Esophagus muscularis mucosa (tissue), 4 donors: ENCODE data around the gene BPIFB6. TPM values are rescaled to one million over a fixed set of nuclear protein-coding genes. Genes with fewer than 3 reads are reported as not detected.

Experiments used
- DNase-seq: peaks from one replicate; pipeline ENCODE4 v3.0.0-alpha.2; 2017; ENCODE audit errors: extremely low spot score
- H3K27ac ChIP-seq, 4 donors: fragments of 200-600 bp; sonication (generic); replicated peaks in 1 of 4; 1 replicate in 3 of 4; 2 replicates in 1 of 4; pipeline ENCODE4 v1.5.1; 2016 to 2019; ENCODE audit warnings: mild to moderate bottlenecking in 1 of 4
- H3K27me3 ChIP-seq, 4 donors: fragments of 200-600 bp; sonication (generic); one replicate each; pipeline versions ENCODE4 v1.5.1 to v1.6.0; 2016 to 2019
- H3K36me3 ChIP-seq, 4 donors: fragments of 200-600 bp; sonication (generic); one replicate each; pipeline ENCODE4 v1.5.1; 2016 to 2019
- H3K4me1 ChIP-seq, 4 donors: fragments of 200-600 bp; sonication (generic); one replicate each; pipeline ENCODE4 v1.5.1; 2016 to 2019
- H3K4me3 ChIP-seq, 4 donors: fragments of 200-600 bp; sonication (generic); 1 replicate in 2 of 4; 2 replicates in 2 of 4; pipeline ENCODE4 v1.5.1; 2016 to 2019; ENCODE audit warnings: mild to moderate bottlenecking in 4 of 4, moderate library complexity in 1 of 4
- H3K9me3 ChIP-seq, 4 donors: fragments of 200-600 bp; sonication (generic); 1 replicate in 3 of 4; 2 replicates in 1 of 4; pipeline ENCODE4 v1.5.1; 2016 to 2019
- CTCF ChIP-seq, 3 experiments: fragments of 200-600 bp in 2 of 3; fragments of 450-650 bp in 1 of 3; sonication (generic) in 2 of 3; IDR thresholded peaks; one replicate each; pipeline ENCODE4 v1.5.1; 2017 to 2019; ENCODE audit warnings: antibody characterized with exemption in 3 of 3, mild to moderate bottlenecking in 2 of 3, moderate library complexity in 1 of 3
- EP300 ChIP-seq: sonication (generic); formaldehyde crosslinking; IDR thresholded peaks from one replicate; pipeline ENCODE4 v1.6.1; 2017; ENCODE audit warnings: antibody characterized with exemption
- POLR2A ChIP-seq: fragments of 450-650 bp; IDR thresholded peaks from one replicate; pipeline ENCODE4 v1.6.1; 2017; ENCODE audit warnings: antibody characterized with exemption, moderate library complexity, mild to moderate bottlenecking, low read depth
- POLR2AphosphoS5 ChIP-seq, 2 donors: sonication (generic); formaldehyde crosslinking; IDR thresholded peaks; one replicate each; pipeline ENCODE4 v1.6.1; 2017; ENCODE audit warnings: antibody characterized with exemption in 2 of 2
- WGBS: methylation state at CpG from one replicate; pipeline ENCODE4 v1.1.5; 2018; 5-methylcytosine and 5-hydroxymethylcytosine counted together
- intact Hi-C: fragments of 100-400 bp; cut with DNase I; formaldehyde crosslinking; loops from one replicate; pipeline ENCODE4 v1.15.1; 2023
- total RNA-seq, 4 donors: library from RNA; depleted of rRNA; stranded (reverse); fragments of >200 nt; gene quantifications; one replicate each; pipeline versions ENCODE4 v1.1.0 to v1.2.1, GENCODE V29; 2016

Gene BPIFB6
- total RNA-seq, 4 donors from 2014 or later: not detected

- TF ChIP-seq POLR2AphosphoS5 (IDR thresholded peaks at IDR 0.05) (no peak), EP300 (no peak), CTCF (IDR thresholded peaks at IDR 0.05) (no peak), POLR2A (no peak)
Measured at GRCh38 chr20:33013701-33014326, 17.6 kb upstream of the BPIFB6 start.

GRCh38 chr20:33014336-33015113 is 16.9 kb upstream of the BPIFB6 start:
- Histone ChIP-seq H3K4me3 (no peak overlapping the region), H3K27ac (no peak overlapping the region), H3K4me1 (no peaks in the 10 kb centered on the region), H3K27me3 (peaks cover 0 to 54% (median 0%) of the 10 kb centered on the region in 4 donors), H3K9me3 (no peaks in the 10 kb centered on the region), H3K36me3 (no peaks in the 10 kb centered on the region)
- WGBS: 75% methylated on average over 8 of the region's 16 CpGs
- TF ChIP-seq POLR2AphosphoS5 (IDR thresholded peaks at IDR 0.05) (no peak), EP300 (no peak), POLR2A (no peak), CTCF (IDR thresholded peaks at IDR 0.05) (no peak)
- intact Hi-C loops: no loop called here
- DNase-seq: no peak

More at GRCh38 chr20:33013701-33014326, 17.6 kb upstream of the BPIFB6 start:
- Histone ChIP-seq H3K27me3 (peaks cover 0 to 54% (median 0%) of the 10 kb centered on the region in 4 donors), H3K4me3 (no peak overlapping the region), H3K9me3 (no peaks in the 10 kb centered on the region), H3K27ac (no peak overlapping the region), H3K36me3 (no peaks in the 10 kb centered on the region), H3K4me1 (no peaks in the 10 kb centered on the region)
- 75% methylated on average over 3 of the region's 12 CpGs for WGBS
- intact Hi-C loops: no loop called here
- no peak for DNase-seq

GRCh38 chr20:33015114-33015484 is 16.3 kb upstream of the BPIFB6 start:
- TF ChIP-seq POLR2AphosphoS5 (IDR thresholded peaks at IDR 0.05) (no peak), POLR2A (no peak), EP300 (no peak)
- intact Hi-C loops: no loop called here
- Histone ChIP-seq H3K36me3 (no peaks in the 10 kb centered on the region), H3K27me3 (peaks cover 0 to 54% (median 0%) of the 10 kb centered on the region in 4 donors), H3K4me3 (no peak overlapping the region), H3K27ac (no peak overlapping the region), H3K4me1 (no peaks in the 10 kb centered on the region), H3K9me3 (no peaks in the 10 kb centered on the region)
- 73% methylated on average over 10 of the region's 10 CpGs for WGBS
- no peak for DNase-seq

GRCh38 chr20:33015700-33016580 is 15.5 kb upstream of the BPIFB6 start:
- Histone ChIP-seq H3K9me3 (no peaks in the 10 kb centered on the region), H3K36me3 (no peaks in the 10 kb centered on the region), H3K4me1 (no peaks in the 10 kb centered on the region), H3K27me3 (peaks cover 0 to 50% (median 0%) of the 10 kb centered on the region in 4 donors), H3K27ac (no peak overlapping the region), H3K4me3 (no peak overlapping the region)
- intact Hi-C loops: no loop called here
- DNase-seq: no peak
- 68% methylated on average over 12 of the region's 15 CpGs for WGBS
- TF ChIP-seq EP300 (no peak), POLR2AphosphoS5 (IDR thresholded peaks at IDR 0.05) (no peak), CTCF (IDR thresholded peaks at IDR 0.05) (no peak), POLR2A (no peak)
